MM.1S (cell line): Measurements from ENCODE around the gene CFB.
"Not testable (repeated sequence)": the region's sequence is repeated elsewhere in the genome, so short reads cannot be mapped to it uniquely, and the experiment has no call there.

ENCODE experiments used
- DNase-seq: peaks from one replicate; pipeline ENCODE4 v3.0.0-alpha.2; 2015
- H2AFZ ChIP-seq: fragments of 300-600 bp; sonication (generic); 2 replicates; pipeline ENCODE4 v1.6.0; 2016; ENCODE audit warnings: antibody characterized with exemption, low read length
- H3F3A ChIP-seq: fragments of 300-600 bp; sonication (generic); 2 replicates; pipeline ENCODE4 v1.6.1; 2016; ENCODE audit warnings: mild to moderate bottlenecking, antibody characterized with exemption, low read length, moderate library complexity, mixed read lengths; ENCODE audit not compliant: insufficient read depth
- H3K27ac ChIP-seq: fragments of 300-600 bp; sonication (generic); 2 replicates; pipeline ENCODE4 v1.5.1; 2016; ENCODE audit warnings: mild to moderate bottlenecking, low read length
- H3K27me3 ChIP-seq: fragments of 300-600 bp; sonication (generic); replicated peaks from 2 replicates; pipeline ENCODE4 v1.6.0; 2016; ENCODE audit warnings: low read length; ENCODE audit not compliant: insufficient read depth
- H3K36me3 ChIP-seq: fragments of 300-600 bp; sonication (generic); replicated peaks from 2 replicates; pipeline ENCODE4 v1.6.1; 2016; ENCODE audit warnings: mild to moderate bottlenecking, low read length, mixed read lengths; ENCODE audit not compliant: insufficient read depth
- H3K4me1 ChIP-seq: fragments of 300-600 bp; sonication (generic); 2 replicates; pipeline ENCODE4 v1.6.1; 2016; ENCODE audit warnings: low read length, mixed read lengths
- H3K4me2 ChIP-seq: fragments of 300-600 bp; sonication (generic); 2 replicates; pipeline ENCODE4 v1.6.0; 2016; ENCODE audit warnings: low read depth, low read length
- H3K4me3 ChIP-seq: fragments of 300-600 bp; sonication (generic); 2 replicates; pipeline ENCODE4 v1.5.1; 2016; ENCODE audit warnings: low read length, mixed read lengths
- H3K79me2 ChIP-seq: fragments of 300-600 bp; sonication (generic); 2 replicates; pipeline ENCODE4 v1.6.1; 2016; ENCODE audit warnings: mixed run types, low read length, mixed read lengths
- H3K9ac ChIP-seq: fragments of 300-600 bp; sonication (generic); 2 replicates; pipeline ENCODE4 v1.6.1; 2016; ENCODE audit warnings: low read length, mixed read lengths
- H3K9me2 ChIP-seq: fragments of 300-600 bp; sonication (generic); replicated peaks from 2 replicates; pipeline ENCODE4 v1.6.1; 2016; ENCODE audit warnings: mild to moderate bottlenecking, low read length, mixed read lengths; ENCODE audit not compliant: insufficient read depth
- H3K9me3 ChIP-seq: fragments of 300-600 bp; sonication (generic); replicated peaks from 2 replicates; pipeline ENCODE4 v1.6.1; 2016; ENCODE audit warnings: mild to moderate bottlenecking, low read length, mixed read lengths; ENCODE audit not compliant: insufficient read depth
- H4K20me1 ChIP-seq: fragments of 300-600 bp; sonication (generic); 2 replicates; pipeline ENCODE4 v1.6.1; 2016; ENCODE audit warnings: mild to moderate bottlenecking, low read length, moderate library complexity, mixed read lengths; ENCODE audit not compliant: insufficient read depth
- CTCF ChIP-seq: fragments of 300-600 bp; sonication (generic); IDR thresholded peaks from 2 replicates; pipeline ENCODE4 v1.5.1; 2016; ENCODE audit warnings: antibody characterized with exemption, low read length, mixed read lengths
- EZH2 ChIP-seq: fragments of 300-600 bp; sonication (generic); optimal IDR thresholded peaks from 2 replicates; pipeline ENCODE3; 2017; ENCODE audit warnings: low read depth, mild to moderate bottlenecking, antibody characterized with exemption, low read length, mixed read lengths
- EZH2phosphoT487 ChIP-seq: fragments of 300-600 bp; sonication (generic); IDR thresholded peaks from 2 replicates; pipeline ENCODE4 v1.6.1; 2018; ENCODE audit warnings: antibody characterized with exemption, low read length

CFB gene

GRCh38 chr6:31971279-31971992 is 25.5 kb downstream of the CFB start:
- DNase-seq = no peak
- Histone ChIP-seq H3K79me2 (peaks cover 25% of the 10 kb centered on the region), H3F3A (peaks cover 11% of the 10 kb centered on the region), H3K9me3 (no peaks in the 10 kb centered on the region), H3K27me3 (no peaks in the 10 kb centered on the region), H3K36me3 (no peaks in the 10 kb centered on the region), H3K9me2 (no peaks in the 10 kb centered on the region), H2AFZ (peak overlapping the region; percentile 90; the same call in 1 of the 2 replicates), H3K27ac (peak overlapping the region; percentile 89), H3K4me2 (peak overlapping the region; percentile 98), H3K9ac (peak overlapping the region; percentile 94), H3K4me3 (peak overlapping the region; percentile 88), H3K4me1 (peaks cover 6% of the 10 kb centered on the region; the same call in 1 of the 2 replicates), H4K20me1 (no peaks in the 10 kb centered on the region)
- TF ChIP-seq CTCF (no peak), EZH2phosphoT487 (no peak), EZH2 (no peak)

GRCh38 chr6:31971993-31972708 is 26.3 kb downstream of the CFB start, which contains the start of gene DXO:
DXO (minus strand) TSS chr6:31972138; CDS start chr6:31971675, 463 bp downstream.
- H3K4me2 ChIP-seq = peak within 1 kb of the TSS; percentile 98
- H3F3A ChIP-seq = peaks cover 11% of the 10 kb centered on the region
- H2AFZ ChIP-seq = peak within 1 kb of the TSS; percentile 90
- no peaks in the 10 kb centered on the region for H4K20me1 ChIP-seq
- no peak for TF ChIP-seq EZH2phosphoT487
- no peak for TF ChIP-seq CTCF
- no peak for TF ChIP-seq EZH2
- peaks cover 25% of the 10 kb centered on the region for H3K79me2 ChIP-seq
- H3K9me2 ChIP-seq = no peaks in the 10 kb centered on the region
- no peaks in the 10 kb centered on the region for H3K27me3 ChIP-seq
- H3K27ac ChIP-seq = peak within 1 kb of the TSS; percentile 89
- no peaks in the 10 kb centered on the region for H3K9me3 ChIP-seq
- H3K9ac ChIP-seq = peak within 1 kb of the TSS; percentile 94
- peak; percentile 95 for DNase-seq
- peaks cover 6% of the 10 kb centered on the region; the same call in 1 of the 2 replicates for H3K4me1 ChIP-seq
- no peaks in the 10 kb centered on the region for H3K36me3 ChIP-seq
- peak within 1 kb of the TSS; percentile 88 for H3K4me3 ChIP-seq

GRCh38 chr6:31972709-31973350 is 26.9 kb downstream of the CFB start:
- TF ChIP-seq EZH2 (no peak), EZH2phosphoT487 (no peak), CTCF (no peak)
- DNase-seq = no peak
- Histone ChIP-seq H2AFZ (peak overlapping the region; percentile 90), H3K27ac (peak overlapping the region; percentile 89), H3K4me3 (peak overlapping the region; percentile 88), H3K36me3 (no peaks in the 10 kb centered on the region), H3K9ac (peak overlapping the region; percentile 94), H3K79me2 (peaks cover 25% of the 10 kb centered on the region), H3K9me2 (no peaks in the 10 kb centered on the region), H3K4me1 (peaks cover 6% of the 10 kb centered on the region; the same call in 1 of the 2 replicates), H3K27me3 (no peaks in the 10 kb centered on the region), H3F3A (peaks cover 11% of the 10 kb centered on the region), H4K20me1 (no peaks in the 10 kb centered on the region), H3K4me2 (peak overlapping the region; percentile 98), H3K9me3 (no peaks in the 10 kb centered on the region)

GRCh38 chr6:31976065-31976464 is 30.2 kb downstream of the CFB start:
- not testable (repeated sequence) for H2AFZ ChIP-seq, H3K9ac ChIP-seq, H3K27me3 ChIP-seq, H3K27ac ChIP-seq, H3K4me1 ChIP-seq, H4K20me1 ChIP-seq, H3K9me2 ChIP-seq, H3K4me3 ChIP-seq, H3K4me2 ChIP-seq, H3K9me3 ChIP-seq, H3F3A ChIP-seq, H3K36me3 ChIP-seq, DNase-seq
- peaks cover 18% of the 10 kb centered on the region for H3K79me2 ChIP-seq
